ENCODE measurements around the gene AFAP1L2. TPM values are rescaled to one million over a fixed set of nuclear protein-coding genes. Genes with fewer than 3 reads are reported as not detected.

The AFAP1L2 gene
- total RNA-seq, 1 experiment from 2014 or later, result 1.2 TPM

- DNase-seq (ENCODE audit: low read depth), result no peak
Measured at GRCh38 chr10:114276066-114276465, 128.2 kb downstream of the AFAP1L2 start.

GRCh38 chr10:114274616-114275453 lies 129.5 kb downstream of the AFAP1L2 start:
- no peak for DNase-seq (ENCODE audit: low read depth)

DNA sequence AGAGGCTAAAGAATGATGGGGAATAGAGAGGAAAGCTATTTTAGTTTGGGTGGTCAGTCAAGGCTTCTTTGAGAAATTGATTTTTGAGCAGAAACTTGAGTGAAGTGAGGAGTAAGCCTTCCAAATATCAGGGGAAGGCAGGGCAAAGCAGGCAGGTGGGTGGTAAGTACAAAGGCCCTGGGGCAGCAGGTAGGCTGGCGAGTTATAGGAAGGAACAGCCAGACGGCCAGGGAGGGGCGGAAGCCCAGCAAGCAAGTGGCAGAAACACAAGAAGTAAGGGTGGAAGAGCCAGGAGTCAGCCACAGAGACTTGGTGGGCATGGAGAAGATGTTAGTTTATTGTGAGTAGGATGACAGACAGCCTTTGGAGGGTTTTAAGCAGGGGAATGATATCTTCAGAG lies 130.4 kb downstream of the AFAP1L2 start:
- no peak for DNase-seq (ENCODE audit: low read depth)

DNA sequence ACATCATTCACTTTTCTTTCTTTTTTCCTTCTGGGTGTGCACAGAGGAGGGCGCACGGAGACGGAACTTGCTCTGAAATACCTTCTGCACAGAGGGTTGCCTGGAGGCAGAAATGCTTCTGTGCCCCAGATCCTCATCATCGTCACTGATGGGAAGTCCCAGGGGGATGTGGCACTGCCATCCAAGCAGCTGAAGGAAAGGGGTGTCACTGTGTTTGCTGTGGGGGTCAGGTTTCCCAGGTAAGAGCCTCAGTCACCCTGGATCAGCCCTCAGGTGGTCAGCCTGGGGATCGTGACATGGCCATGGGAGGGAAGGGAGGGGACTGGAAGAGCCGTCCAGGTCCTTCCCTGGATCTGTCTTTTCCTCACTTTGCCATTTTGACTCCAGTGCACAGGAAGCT lies 131.6 kb downstream of the AFAP1L2 start:
- no peak for DNase-seq (ENCODE audit: low read depth)

GRCh38 chr10:114271779-114272167 lies 132.5 kb downstream of the AFAP1L2 start:
- peak; percentile 95 for DNase-seq (ENCODE audit: low read depth)

DNA sequence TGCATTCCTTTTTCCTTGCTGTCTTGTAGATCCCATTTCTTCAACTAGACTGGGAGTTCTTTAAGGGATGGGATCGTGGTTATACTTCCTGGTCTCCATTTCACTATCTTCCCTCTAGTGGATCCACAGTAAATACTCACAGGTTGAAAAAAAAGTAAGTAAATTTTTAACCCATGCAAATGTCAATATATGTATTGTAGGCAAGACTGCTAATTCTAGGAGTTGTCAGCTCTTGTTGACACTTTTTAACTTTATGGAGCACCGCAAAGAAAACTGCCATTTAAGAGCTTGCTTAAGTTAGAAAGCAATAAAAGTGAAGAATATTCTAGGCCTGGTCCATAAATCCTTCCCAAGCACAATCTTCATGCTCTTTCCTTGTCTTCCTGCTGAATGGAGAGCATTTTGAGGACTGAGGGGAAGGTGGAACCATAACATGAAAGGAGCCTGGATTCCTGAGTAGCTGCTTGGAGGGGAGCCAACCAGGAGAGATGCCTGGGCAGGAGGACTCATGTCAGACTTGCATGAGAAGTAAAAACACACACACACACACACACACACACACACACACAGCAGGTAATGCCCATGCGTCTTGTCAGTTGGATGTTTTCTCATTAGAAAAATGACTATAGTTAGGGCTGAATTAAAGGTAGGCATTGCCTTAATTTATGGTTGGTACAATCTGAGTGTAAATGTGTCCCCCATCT lies 133.1 kb downstream of the AFAP1L2 start:
- no peak for DNase-seq (ENCODE audit: low read depth)

DNA sequence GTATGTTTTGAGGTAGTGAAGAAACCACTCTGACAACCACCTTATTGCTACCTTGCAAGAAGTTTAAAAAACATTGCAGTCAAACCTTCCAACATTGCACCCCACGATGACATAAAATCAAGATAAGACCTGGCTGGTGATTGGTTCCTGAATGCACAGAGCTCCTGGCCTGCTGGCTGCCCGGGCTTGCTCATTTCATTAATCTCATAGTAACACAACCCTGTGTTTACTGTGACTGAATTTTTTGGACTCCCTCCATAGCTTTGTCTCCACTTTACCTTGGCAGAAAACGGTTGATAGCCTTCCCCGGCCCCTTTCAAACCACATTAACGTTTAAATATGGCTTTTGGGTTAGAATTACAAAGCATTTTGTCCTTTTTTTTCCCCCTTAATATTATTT lies 137.8 kb downstream of the AFAP1L2 start:
- DNase-seq (ENCODE audit: low read depth), result no peak

- no peak for DNase-seq (ENCODE audit: low read depth)
Measured at GRCh38 chr10:114265392-114266053, 138.8 kb downstream of the AFAP1L2 start.

DNA sequence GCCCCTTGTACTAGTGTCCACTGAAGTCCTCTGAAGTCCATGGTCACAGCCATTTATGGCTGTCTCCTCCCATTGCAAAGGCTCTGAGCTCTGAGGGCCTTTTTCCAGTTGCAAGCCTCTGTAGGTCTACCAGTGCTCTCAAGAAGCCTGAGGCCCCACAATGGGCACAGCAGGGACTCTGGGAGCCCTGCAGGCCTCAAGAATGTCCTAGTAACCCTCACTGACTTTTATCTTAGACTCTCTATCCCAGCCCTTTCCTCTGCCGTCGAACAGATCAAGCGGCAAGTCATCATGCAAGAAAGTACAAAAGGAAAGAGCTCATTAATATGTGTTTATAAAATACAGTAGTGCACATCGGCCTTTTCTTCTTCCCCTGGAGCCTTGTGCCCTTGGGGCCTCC lies 141.8 kb downstream of the AFAP1L2 start:
- DNase-seq (ENCODE audit: low read depth), result no peak

GRCh38 chr10:114261076-114261475 lies 143.2 kb downstream of the AFAP1L2 start:
- DNase-seq (ENCODE audit: low read depth), result peak; percentile 67

GRCh38 chr10:114260366-114260765 lies 143.9 kb downstream of the AFAP1L2 start:
- no peak for DNase-seq (ENCODE audit: low read depth)

GRCh38 chr10:114259824-114260223 lies 144.5 kb downstream of the AFAP1L2 start:
- DNase-seq (ENCODE audit: low read depth), result no peak

- no peak for DNase-seq (ENCODE audit: low read depth)
Measured at GRCh38 chr10:114258274-114258840, 145.9 kb downstream of the AFAP1L2 start.

- no peak for DNase-seq (ENCODE audit: low read depth)
Measured at GRCh38 chr10:114257498-114257897, 146.8 kb downstream of the AFAP1L2 start.

GRCh38 chr10:114256822-114257221 lies 147.5 kb downstream of the AFAP1L2 start:
- peak; percentile 55 for DNase-seq (ENCODE audit: low read depth)

- no peak for DNase-seq (ENCODE audit: low read depth)
Measured at GRCh38 chr10:114256008-114256765, 148.1 kb downstream of the AFAP1L2 start.

GRCh38 chr10:114255227-114255626 lies 149.1 kb downstream of the AFAP1L2 start:
- DNase-seq (ENCODE audit: low read depth), result no peak

- DNase-seq (ENCODE audit: low read depth), result no peak
Measured at GRCh38 chr10:114252883-114253282, 151.4 kb downstream of the AFAP1L2 start.

DNA sequence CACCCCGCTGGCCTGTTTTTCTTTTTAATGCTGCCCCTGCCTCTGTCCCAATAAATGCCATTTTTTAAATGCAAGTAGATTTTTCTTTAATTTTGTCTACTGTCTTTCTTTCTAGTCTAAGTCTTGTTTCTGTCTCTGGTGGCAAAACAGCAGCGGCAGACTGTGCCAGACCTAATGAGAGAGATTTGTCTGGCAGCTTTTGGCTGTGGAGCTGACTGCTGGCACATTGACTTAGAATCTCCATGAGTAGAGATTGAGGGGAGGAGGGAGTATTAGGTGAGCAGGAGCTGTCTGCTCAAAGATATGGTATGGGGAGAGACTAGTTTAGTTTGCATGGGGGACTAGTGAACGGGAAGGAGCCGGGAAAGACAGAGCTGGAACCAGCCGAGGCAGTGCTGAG lies 152.2 kb downstream of the AFAP1L2 start:
- DNase-seq (ENCODE audit: low read depth), result no peak

- no peak for DNase-seq (ENCODE audit: low read depth)
Measured at GRCh38 chr10:114250716-114251115, 153.6 kb downstream of the AFAP1L2 start.

GRCh38 chr10:114250236-114250635 lies 154.1 kb downstream of the AFAP1L2 start:
- DNase-seq (ENCODE audit: low read depth), result no peak
